ENCODE measurements around the gene B3GNT3. TPM values are rescaled to one million over a fixed set of nuclear protein-coding genes. Genes with fewer than 3 reads are reported as not detected.

Gene B3GNT3
- total RNA-seq, 4 donors from 2014 or later = 0.78 to 1.3 TPM; not detected in 2

- H3K27ac ChIP-seq = no peak overlapping the region
- H3K9me3 ChIP-seq = no peaks in the 10 kb centered on the region
- no peaks in the 10 kb centered on the region for H3K36me3 ChIP-seq
- no peak for DNase-seq
- no peak for TF ChIP-seq CTCF (IDR thresholded peaks at IDR 0.05)
- TF ChIP-seq POLR2A (IDR thresholded peaks at IDR 0.05) = no peak
- peaks cover 9% of the 10 kb centered on the region for H3K27me3 ChIP-seq
- peaks cover 0 to 5% of the 10 kb centered on the region in 2 donors for H3K4me1 ChIP-seq
- no peak overlapping the region for H3K4me3 ChIP-seq (replicated peaks in 1 of 3)
- WGBS, 2 donors = 45 to 48% methylated on average over 20 to 25 of the region's 25 CpGs
- intact Hi-C loops (cut with DNase I) = no loop called here
Measured at GRCh38 chr19:17831419-17831888, 36.5 kb downstream of the B3GNT3 start.

- H3K4me1 ChIP-seq = peaks cover 0 to 5% of the 10 kb centered on the region in 2 donors
- H3K27ac ChIP-seq = no peak overlapping the region
- no peak overlapping the region for H3K4me3 ChIP-seq (replicated peaks in 1 of 3)
- no peaks in the 10 kb centered on the region for H3K36me3 ChIP-seq
- DNase-seq = no peak
- H3K9me3 ChIP-seq = no peaks in the 10 kb centered on the region
- TF ChIP-seq CTCF (IDR thresholded peaks at IDR 0.05) = no peak
- no peak for TF ChIP-seq POLR2A (IDR thresholded peaks at IDR 0.05)
- H3K27me3 ChIP-seq = peaks cover 9% of the 10 kb centered on the region
- WGBS, 2 donors = 67 to 75% methylated on average over 1 to 16 of the region's 17 CpGs
- intact Hi-C loops (cut with DNase I) = no loop called here
Measured at GRCh38 chr19:17832443-17833208, 37.7 kb downstream of the B3GNT3 start.

- H3K9me3 ChIP-seq = no peaks in the 10 kb centered on the region
- intact Hi-C loops (cut with DNase I) = no loop called here
- TF ChIP-seq POLR2A (IDR thresholded peaks at IDR 0.05) (no peak), CTCF (IDR thresholded peaks at IDR 0.05) (no peak)
- no peak overlapping the region for H3K4me3 ChIP-seq (replicated peaks in 1 of 3)
- 63 to 72% methylated on average over 20 to 25 of the region's 27 CpGs for WGBS, 2 donors
- peaks cover 9% of the 10 kb centered on the region for H3K27me3 ChIP-seq
- no peak for DNase-seq
- H3K27ac ChIP-seq = no peak overlapping the region
- peaks cover 0 to 5% of the 10 kb centered on the region in 2 donors for H3K4me1 ChIP-seq
- H3K36me3 ChIP-seq = no peaks in the 10 kb centered on the region
Measured at GRCh38 chr19:17834350-17835181, 39.6 kb downstream of the B3GNT3 start.

GRCh38 chr19:17835182-17836006, 40.5 kb downstream of the B3GNT3 start:
- 73 to 76% methylated on average over 8 of the region's 8 CpGs for WGBS, 2 donors
- Histone ChIP-seq H3K27me3 (peaks cover 9% of the 10 kb centered on the region), H3K4me3 (replicated peaks in 1 of 3) (no peak overlapping the region), H3K4me1 (peaks cover 0 to under 1% of the 10 kb centered on the region in 2 donors), H3K9me3 (no peaks in the 10 kb centered on the region), H3K27ac (no peak overlapping the region), H3K36me3 (no peaks in the 10 kb centered on the region)
- TF ChIP-seq CTCF (IDR thresholded peaks at IDR 0.05) = no peak
- TF ChIP-seq POLR2A (IDR thresholded peaks at IDR 0.05) = no peak
- DNase-seq = no peak
- intact Hi-C loops (cut with DNase I) = no loop called here

Measured in thyroid gland (tissue), 4 donors.